HG03095 (cell line): ENCODE data around the gene POU2AF2.
"Not testable (repeated sequence)": the region's sequence is repeated elsewhere in the genome, so short reads cannot be mapped to it uniquely, and the experiment has no call there.

Experiments
- ATAC-seq: cut with Tn5 transposase; IDR thresholded peaks from one replicate; pipeline ENCODE4 v1.9.1; 2021; ENCODE audit warnings: moderate library complexity; ENCODE audit not compliant: unreplicated experiment

Gene POU2AF2, protein sequence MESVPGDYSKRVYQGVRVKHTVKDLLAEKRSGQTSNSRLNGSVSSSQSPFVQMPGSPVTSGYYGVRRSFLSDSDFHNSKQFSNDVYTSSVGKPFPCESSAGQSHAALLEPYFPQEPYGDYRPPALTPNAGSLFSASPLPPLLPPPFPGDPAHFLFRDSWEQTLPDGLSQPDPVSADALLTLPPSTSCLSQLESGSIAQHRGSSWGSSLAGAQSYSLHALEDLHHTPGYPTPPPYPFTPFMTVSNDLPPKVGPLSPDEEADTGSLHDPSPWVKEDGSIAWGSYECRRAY

GRCh38 chr11:111245425-111245824 is at the start of gene POU2AF2:
Gene POU2AF2 (plus strand): TSS chr11:111245725. CDS start chr11:111245854, 129 bp downstream.
- ATAC-seq = no peak

DNA sequence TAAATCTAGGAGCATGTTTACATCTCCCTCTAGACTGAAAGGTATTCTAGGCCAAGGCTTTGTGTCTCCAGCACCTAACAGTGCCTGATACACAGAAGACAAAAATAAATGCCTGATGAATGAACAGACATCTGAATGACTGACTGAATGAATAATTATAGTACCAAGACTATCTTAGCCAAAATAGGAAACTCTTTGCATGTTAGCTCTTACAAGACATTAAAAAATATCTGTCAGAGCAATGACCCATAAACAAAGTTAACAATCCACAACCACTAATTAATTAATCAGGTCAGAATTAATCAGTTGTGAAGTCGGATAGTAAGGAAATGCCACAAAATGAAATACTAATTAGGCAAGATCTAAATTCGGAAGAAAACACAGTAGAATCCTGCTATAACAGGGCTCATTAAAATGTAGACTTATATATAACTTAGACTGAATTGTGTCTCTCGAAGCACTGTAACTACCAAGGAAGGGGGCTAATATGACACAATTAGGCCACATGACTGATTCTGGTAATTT is 45.5 kb upstream of the POU2AF2 start:
- no peak for ATAC-seq

GRCh38 chr11:111204211-111204610 is 41.3 kb upstream of the POU2AF2 start:
- no peak for ATAC-seq

- ATAC-seq = no peak
Observed at GRCh38 chr11:111205632-111206385, 39.7 kb upstream of the POU2AF2 start.

GRCh38 chr11:111206472-111206871 is 39.1 kb upstream of the POU2AF2 start:
- ATAC-seq = no peak

DNA sequence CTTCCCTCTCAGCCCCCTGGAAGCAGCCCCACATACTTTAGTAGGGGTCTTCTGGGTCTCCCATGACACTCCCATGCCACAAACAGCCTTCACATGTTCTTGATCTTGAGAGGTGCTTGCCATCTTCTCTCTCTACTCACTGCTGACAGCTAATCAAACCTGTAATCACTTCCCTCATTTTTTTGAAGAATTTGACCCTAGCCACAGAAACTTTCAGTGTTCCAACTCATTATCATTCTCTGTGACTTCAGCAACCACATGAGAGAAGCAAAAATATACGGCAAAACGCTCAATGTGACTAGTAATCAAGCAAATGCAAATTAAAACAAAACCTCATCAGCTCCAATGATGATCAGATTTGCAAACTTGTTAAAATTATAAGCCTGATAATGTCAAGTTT is 38.3 kb upstream of the POU2AF2 start:
- no peak for ATAC-seq

DNA sequence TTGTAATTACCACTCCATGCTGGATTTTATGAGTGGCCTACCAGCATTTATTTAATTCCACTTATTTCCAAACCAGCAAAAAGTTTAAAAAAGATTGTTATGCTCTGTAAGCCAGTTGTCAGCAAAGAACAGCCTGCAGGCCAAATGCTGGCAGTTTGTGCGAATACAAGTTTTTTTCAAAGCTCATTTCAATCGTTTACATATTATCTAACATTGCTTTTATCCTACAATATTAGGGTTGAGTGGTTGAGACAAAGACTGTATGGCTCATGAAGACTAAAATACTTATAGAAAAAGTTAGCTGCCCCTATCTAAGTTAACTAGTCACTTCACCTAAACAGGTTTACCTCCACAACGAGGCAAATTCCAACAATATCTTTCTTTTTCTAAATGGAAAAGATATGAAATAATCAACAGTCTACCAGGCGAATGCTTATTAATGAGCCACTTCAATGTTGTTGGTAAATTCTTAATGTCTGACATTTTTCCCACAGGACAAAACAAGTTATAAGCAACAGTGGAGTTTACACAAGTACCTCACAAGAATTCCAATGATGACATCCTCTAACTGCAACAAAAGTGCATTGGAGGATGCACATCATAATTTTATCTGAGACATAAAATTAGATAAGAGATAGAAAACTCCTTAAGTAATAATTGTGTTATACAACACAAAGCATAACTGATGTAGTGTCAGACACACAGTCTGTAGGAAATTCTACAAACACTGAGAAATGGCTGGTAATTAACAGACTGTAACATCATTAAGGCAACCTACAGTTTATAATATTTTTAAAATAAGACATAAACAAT is 35.8 kb upstream of the POU2AF2 start:
- no peak for ATAC-seq

GRCh38 chr11:111213256-111213655 is 32.3 kb upstream of the POU2AF2 start:
- ATAC-seq = no peak

DNA sequence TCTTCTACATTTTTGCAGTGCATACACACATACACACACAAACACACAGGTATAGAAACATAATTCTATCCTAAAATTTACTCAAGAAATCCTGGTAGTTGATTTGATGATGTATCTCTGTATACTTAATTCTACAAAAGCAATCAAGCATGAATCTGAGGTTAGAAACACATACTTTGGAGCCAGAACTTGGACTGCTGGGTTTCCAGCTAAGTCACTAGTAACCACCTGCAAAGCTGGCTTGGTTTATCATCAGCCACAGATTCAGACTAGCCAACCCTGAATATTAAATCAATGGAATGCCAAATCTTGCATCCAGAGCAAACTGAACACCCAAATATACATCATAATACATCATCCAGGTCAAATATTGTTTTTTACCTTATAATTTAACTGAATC is 24.8 kb upstream of the POU2AF2 start:
- no peak for ATAC-seq

DNA sequence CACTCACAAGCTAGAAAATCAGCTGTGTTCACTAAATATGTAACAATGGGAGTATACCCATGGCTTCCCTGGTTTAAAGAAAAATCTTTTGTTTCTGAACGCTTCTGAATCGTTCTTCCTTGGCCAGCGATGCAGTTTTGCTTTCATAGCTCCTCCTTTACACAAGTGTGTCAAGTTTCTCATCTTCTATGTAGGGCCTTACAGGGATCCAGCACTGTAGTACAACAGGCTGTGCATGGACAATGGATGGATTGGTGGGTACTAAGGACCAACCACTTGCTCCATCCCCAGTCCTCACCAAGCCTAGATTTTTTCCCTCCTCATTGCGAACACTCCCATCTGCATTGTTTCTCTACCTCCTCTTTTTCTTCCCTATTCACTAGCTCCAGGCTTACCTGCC is 24.3 kb upstream of the POU2AF2 start:
- ATAC-seq = no peak

- not testable (repeated sequence) for ATAC-seq
Observed at GRCh38 chr11:111221936-111222335, 23.6 kb upstream of the POU2AF2 start.

- ATAC-seq = not testable (repeated sequence)
Observed at GRCh38 chr11:111222821-111223455, 22.6 kb upstream of the POU2AF2 start.

GRCh38 chr11:111225881-111226280 is 19.6 kb upstream of the POU2AF2 start:
- no peak for ATAC-seq

DNA sequence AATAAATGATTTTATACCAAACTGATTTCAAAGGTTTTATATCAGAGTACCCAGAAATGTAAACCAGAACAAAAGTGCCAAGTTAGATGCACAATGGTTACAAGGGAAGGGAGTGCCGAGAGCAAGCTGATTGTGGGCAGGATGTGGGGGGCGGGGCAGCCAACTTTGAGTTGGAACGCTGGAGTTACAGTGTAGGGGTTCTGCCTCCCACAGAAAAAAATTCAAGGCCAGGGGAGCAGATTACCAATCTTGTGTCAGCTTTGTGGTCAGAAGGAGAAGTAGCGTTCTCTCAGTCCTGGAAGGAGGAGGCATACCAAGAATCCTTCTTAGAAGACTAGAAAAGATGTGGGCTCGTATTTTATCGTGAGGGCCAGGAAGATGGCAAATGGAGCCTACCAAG is 15.9 kb upstream of the POU2AF2 start:
- ATAC-seq = no peak

DNA sequence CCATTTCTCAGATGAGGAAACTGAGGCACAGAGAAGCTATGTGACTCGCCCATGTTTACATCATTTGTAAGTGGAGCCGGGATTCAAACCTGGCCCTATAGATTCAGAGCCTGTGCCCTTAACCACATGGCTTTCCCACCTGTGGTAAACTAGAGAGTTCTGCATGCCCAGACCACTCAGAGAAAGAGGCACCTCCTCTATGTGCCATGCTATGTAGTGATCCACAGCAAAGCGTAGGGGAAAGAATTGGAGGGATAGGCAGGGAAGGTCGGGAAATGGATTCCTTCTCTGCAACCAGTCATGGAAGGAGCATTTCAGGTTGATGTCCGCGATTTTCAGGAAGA is 15.4 kb upstream of the POU2AF2 start:
- ATAC-seq = peak; percentile 20

- no peak for ATAC-seq
Observed at GRCh38 chr11:111231836-111232235, 13.7 kb upstream of the POU2AF2 start.

DNA sequence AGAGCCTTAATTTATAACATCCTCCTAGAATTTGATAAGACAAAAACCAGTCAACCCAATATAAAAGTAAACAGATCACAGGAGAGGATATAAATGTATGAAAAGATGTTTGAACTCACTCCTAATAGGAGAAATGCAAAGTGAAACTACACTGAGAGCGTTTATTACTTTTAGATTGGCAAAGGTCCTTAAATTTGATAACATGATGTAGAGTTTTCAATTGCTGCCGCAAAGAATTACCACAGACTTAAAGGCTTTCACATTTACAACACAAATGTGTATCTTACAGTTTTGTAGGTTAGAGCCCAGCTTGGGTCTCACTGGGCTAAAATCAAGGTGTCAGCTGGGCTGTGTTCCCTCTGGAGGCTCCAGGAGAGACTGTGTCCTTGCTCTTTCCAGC is 9.1 kb upstream of the POU2AF2 start:
- ATAC-seq = no peak

DNA sequence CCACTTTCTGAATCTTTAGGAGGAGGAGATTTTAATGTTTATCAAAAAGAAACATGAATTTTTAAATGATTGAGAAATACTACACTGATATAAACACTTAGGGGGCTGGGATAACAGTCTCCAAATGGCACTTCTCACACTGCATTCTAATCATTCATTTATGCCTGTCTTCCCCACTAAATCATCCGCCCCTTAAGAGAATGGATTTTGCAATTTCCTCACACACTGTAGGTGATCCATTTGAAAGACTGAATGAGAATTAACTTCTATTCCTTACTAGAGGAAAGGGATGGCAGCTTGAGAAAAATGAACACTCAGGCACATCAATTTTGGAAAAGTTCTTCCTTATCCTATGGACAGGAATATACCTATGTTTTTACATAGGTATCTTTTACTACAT is 7.6 kb upstream of the POU2AF2 start:
- ATAC-seq = no peak

- ATAC-seq = no peak
Observed at GRCh38 chr11:111246956-111247355, 1.4 kb downstream of the POU2AF2 start.

DNA sequence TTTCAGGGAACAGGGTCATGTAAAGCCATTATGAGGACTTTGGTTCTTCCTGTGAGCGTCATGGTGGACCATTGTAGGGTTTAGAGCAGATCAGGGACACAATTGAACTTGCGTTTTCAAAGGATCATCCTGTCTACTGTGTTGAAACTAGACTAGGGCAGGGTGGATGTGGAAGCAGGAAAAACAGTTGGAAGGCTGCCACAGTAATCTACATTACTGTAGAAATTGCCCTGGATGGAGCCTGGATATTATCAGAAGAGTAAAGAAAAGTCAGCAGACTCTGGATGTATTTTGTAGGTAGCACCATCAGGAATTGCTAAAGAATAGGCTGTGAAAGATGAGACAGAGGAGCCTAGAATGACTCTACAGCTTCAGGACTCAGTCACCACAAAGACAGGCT is 5.4 kb downstream of the POU2AF2 start:
- no peak for ATAC-seq

GRCh38 chr11:111253131-111253530 is 7.6 kb downstream of the POU2AF2 start:
- ATAC-seq = no peak
